GM06990 (cell line): Measurements from ENCODE around the gene TANGO2.

Source experiments
- DNase-seq: peaks from one replicate; pipeline ENCODE4 v3.0.0-alpha.2; 2011; ENCODE audit not compliant: insufficient read length; ENCODE audit errors: extremely low read depth
- H3K27me3 ChIP-seq: replicated peaks from 2 replicates; pipeline ENCODE4 v1.6.0; 2011; ENCODE audit warnings: low read length; ENCODE audit not compliant: control insufficient read depth, insufficient read depth
- H3K36me3 ChIP-seq: 2 replicates; pipeline ENCODE4 v1.5.1; 2011; ENCODE audit warnings: low read length; ENCODE audit not compliant: control insufficient read depth, insufficient read depth
- H3K4me3 ChIP-seq: replicated peaks from 2 replicates; pipeline ENCODE4 v1.5.1; 2011; ENCODE audit warnings: low read depth, mild to moderate bottlenecking, control low read depth, low read length
- CTCF ChIP-seq: IDR thresholded peaks from 2 replicates; pipeline ENCODE4 v1.5.1; 2011; ENCODE audit warnings: low read length, control low read depth, mild to moderate bottlenecking, inconsistent platforms; ENCODE audit not compliant: insufficient read depth, poor library complexity, severe bottlenecking

TANGO2 gene

GRCh38 chr22:20102203-20102780 is 81.4 kb downstream of the TANGO2 start:
- Histone ChIP-seq H3K36me3 (peaks cover 32% of the 10 kb centered on the region), H3K27me3 (no peaks in the 10 kb centered on the region), H3K4me3 (no peak overlapping the region)
- TF ChIP-seq CTCF, result no peak
- no peak for DNase-seq

GRCh38 chr22:20105456-20106204 is 84.7 kb downstream of the TANGO2 start:
- H3K36me3 ChIP-seq, result peaks cover 49% of the 10 kb centered on the region
- no peak for TF ChIP-seq CTCF
- no peak overlapping the region for H3K4me3 ChIP-seq
- DNase-seq, result no peak
- H3K27me3 ChIP-seq, result no peaks in the 10 kb centered on the region

GRCh38 chr22:20106205-20106848 is 85.4 kb downstream of the TANGO2 start:
- TF ChIP-seq CTCF, result no peak
- Histone ChIP-seq H3K36me3 (peaks cover 52% of the 10 kb centered on the region), H3K4me3 (no peak overlapping the region), H3K27me3 (no peaks in the 10 kb centered on the region)
- no peak for DNase-seq

- Histone ChIP-seq H3K27me3 (no peaks in the 10 kb centered on the region), H3K4me3 (no peak overlapping the region), H3K36me3 (peaks cover 53% of the 10 kb centered on the region)
- DNase-seq, result no peak
- TF ChIP-seq CTCF, result no peak
These were observed 85.9 kb downstream of the TANGO2 start for GRCh38 chr22:20106849-20107237.

- peaks cover 53% of the 10 kb centered on the region for H3K36me3 ChIP-seq
- no peak for TF ChIP-seq CTCF
- DNase-seq, result no peak
These were observed 86.6 kb downstream of the TANGO2 start for GRCh38 chr22:20107471-20107901.

More at GRCh38 chr22:20107471-20107901, 86.6 kb downstream of the TANGO2 start:
- Histone ChIP-seq H3K27me3 (no peaks in the 10 kb centered on the region), H3K4me3 (no peak overlapping the region)
